K562 (cell line): ENCODE results near the gene ZNF544. TPM values are rescaled to one million over a fixed set of nuclear protein-coding genes. Genes with fewer than 3 reads are reported as not detected.

ENCODE experiments used
- ASH1L ChIP-seq: fragments of 450-650 bp; IDR thresholded peaks from 2 replicates; pipeline ENCODE4 v1.6.1; 2018; ENCODE audit warnings: borderline replicate concordance, mild to moderate bottlenecking, low read depth; ENCODE audit not compliant: partially characterized antibody
- CBX5 ChIP-seq: IDR thresholded peaks from 2 replicates; pipeline ENCODE4 v1.6.1; 2014; ENCODE audit warnings: low read depth, borderline replicate concordance
- CSDE1 ChIP-seq, 2 experiments: fragments of 450-650 bp; IDR thresholded peaks; 2 replicates each; pipeline ENCODE4 v1.6.1; 2016; ENCODE audit warnings: mild to moderate bottlenecking in 1 of 2
- ESRRA ChIP-seq: fragments of 450-650 bp; IDR thresholded peaks from 2 replicates; pipeline ENCODE4 v1.6.1; 2014; ENCODE audit warnings: low read depth, mild to moderate bottlenecking, moderate library complexity, borderline replicate concordance
- HMG20A ChIP-seq: fragments of 450-650 bp; formaldehyde crosslinking; conservative IDR thresholded peaks from 2 replicates; pipeline ENCODE4 v1.4.0; 2020; ENCODE audit warnings: mild to moderate bottlenecking, mixed read lengths
- HMGN3 ChIP-seq: IDR thresholded peaks from 2 replicates; pipeline ENCODE4 v1.6.1; 2011; ENCODE audit warnings: borderline replicate concordance, low read depth, mild to moderate bottlenecking, mixed read lengths, low read length; ENCODE audit not compliant: insufficient read length; ENCODE audit errors: extremely low read depth
- IRF2 ChIP-seq: sonication (generic); formaldehyde crosslinking; IDR thresholded peaks from 2 replicates; pipeline ENCODE4 v1.8.1; 2022; ENCODE audit warnings: mild to moderate bottlenecking, missing genetic modification reagents
- MYNN ChIP-seq, 2 experiments: sonication (generic); formaldehyde crosslinking in 1 of 2; IDR thresholded peaks; 2 replicates each; pipeline versions ENCODE4 v1.5.0 to v1.6.1; 2016 to 2020; ENCODE audit warnings: antibody characterized with exemption in 1 of 2, missing genetic modification reagents in 1 of 2
- NONO ChIP-seq, 2 experiments: fragments of 200-400 bp in 1 of 2; fragments of 450-650 bp in 1 of 2; formaldehyde crosslinking in 1 of 2; IDR thresholded peaks; 2 replicates each; pipeline ENCODE4 v1.6.1; 2017; ENCODE audit warnings: low read depth in 2 of 2, mild to moderate bottlenecking in 2 of 2, moderate library complexity in 2 of 2, low read length in 1 of 2
- PBX2 ChIP-seq, 2 experiments: IDR thresholded peaks in 1 of 2; conservative IDR thresholded peaks in 1 of 2; 2 replicates each; pipeline ENCODE4 v1.6.1; 2016; ENCODE audit warnings: low read depth in 2 of 2, mild to moderate bottlenecking in 1 of 2, missing compliant biosample characterization in 1 of 2, missing genetic modification characterization in 1 of 2, moderate library complexity in 1 of 2
- PRMT5 ChIP-seq: sonication (generic); formaldehyde crosslinking; IDR thresholded peaks from 2 replicates; pipeline ENCODE4 v1.5.0; 2020; ENCODE audit warnings: missing genetic modification reagents
- PURB ChIP-seq: sonication (generic); formaldehyde crosslinking; IDR thresholded peaks from 2 replicates; pipeline ENCODE4 v1.9.0; 2021; ENCODE audit warnings: low read depth, mild to moderate bottlenecking, missing genetic modification reagents
- TAL1 ChIP-seq: fragments of 450-650 bp; IDR thresholded peaks from 2 replicates; pipeline ENCODE4 v1.6.1; 2016; ENCODE audit warnings: mild to moderate bottlenecking
- TFE3 ChIP-seq: fragments of 450-650 bp; formaldehyde crosslinking; IDR thresholded peaks from 2 replicates; pipeline ENCODE4 v1.4.0; 2020; ENCODE audit warnings: mild to moderate bottlenecking, mixed read lengths
- THAP12 ChIP-seq: fragments of 250-450 bp; sonication (Bioruptor Pico); IDR thresholded peaks from 2 replicates; pipeline ENCODE4 v1.9.0; 2021; ENCODE audit warnings: mild to moderate bottlenecking, inconsistent platforms
- USF2 ChIP-seq: sonication (generic); formaldehyde crosslinking; IDR thresholded peaks from 2 replicates; pipeline ENCODE4 v1.5.0; 2020; ENCODE audit warnings: missing genetic modification reagents
- ZNF140 ChIP-seq: fragments of 250-450 bp; sonication (Bioruptor Pico); IDR thresholded peaks from 2 replicates; pipeline ENCODE4 v1.8.0; 2021; ENCODE audit warnings: moderate library complexity, mild to moderate bottlenecking, inconsistent platforms
- ZNF583 ChIP-seq: fragments of 250-450 bp; sonication (Bioruptor Pico); IDR thresholded peaks from 2 replicates; pipeline ENCODE4 v1.4.0; 2020
- polyA plus RNA-seq, 8 experiments: library from polyadenylated mRNA; depleted of rRNA in 4 of 8; stranded (reverse) in 5 of 8; unstranded in 3 of 8; fragments of >200 nt; fragmentation: Nextera tagmentation in 2 of 8; fragmentation: Illumina TruSeq in 1 of 8; extraction: Ambion mirVana in 2 of 8; extraction: Trizol in 1 of 8; gene quantifications; 2 replicates each; pipeline versions ENCODE4 v1.2.1 to v1.2.3, GENCODE V29; 2011 to 2014; ENCODE audit warnings: inconsistent platforms in 1 of 8, missing spikeins in 1 of 8
- total RNA-seq, 7 experiments: library from RNA; depleted of rRNA in 6 of 7; stranded (reverse); fragments of >200 nt in 6 of 7; fragmentation: Illumina TruSeq in 2 of 7; extraction: Trizol in 2 of 7; gene quantifications; 2 replicates each; pipeline versions ENCODE4 v1.2.1 to v1.2.3, GENCODE V29; 2011 to 2021; ENCODE audit warnings: low replicate concordance in 1 of 7

ZNF544 gene
- total and polyA plus RNA-seq, 9 of the 15 experiments (the other 6 are each of a cell fraction or from before 2014, with no cell fraction given), result 23.6 to 59.0 (median 41.4) TPM

GRCh38 chr19:58228585-58229254, at the start of gene ZNF544 (continued):
- TF ChIP-seq TAL1 (no peak), ZNF140 (CRISPR knock-in tag) (no peak), NONO (IDR thresholded peaks at IDR 0.05; ENCODE audit: low read depth in 2 of 2, low read length in 1 of 2) (peak; percentile 10 to 57; a peak in 2 of 4 replicates), HMGN3 (peak; percentile 41), ESRRA (no peak; the same call in 1 of the 2 replicates), ASH1L (no peak), CBX5 (no peak; the same call in 1 of the 2 replicates), MYNN (IDR thresholded peaks at IDR 0.05) (no peak), MYNN (CRISPR knock-in tag; IDR thresholded peaks at IDR 0.05) (no peak), TFE3 (CRISPR knock-in tag) (no peak), THAP12 (CRISPR knock-in tag) (peak; percentile 41; the same call in 1 of the 2 replicates), CSDE1 (IDR thresholded peaks at IDR 0.05) (peak in 1 of 2 experiments; percentile 52; a peak in 1 of 4 replicates), PBX2 (CRISPR knock-in tag; IDR thresholded peaks at IDR 0.05; ENCODE audit: low read depth) (no peak), PBX2 (tag; conservative IDR thresholded peaks at IDR 0.05; ENCODE audit: low read depth) (no peak), PRMT5 (CRISPR knock-in tag) (no peak), IRF2 (CRISPR knock-in tag) (no peak), USF2 (CRISPR knock-in tag) (no peak), ZNF583 (0 out of 2 replicates have a peak, but pooled peaks have one; percentile 28), PURB (CRISPR knock-in tag) (no peak), HMG20A (CRISPR knock-in tag) (no peak)
